GM19240 (cell line): ENCODE data around the gene PACS1.

ENCODE experiments used
- DNase-seq: peaks from one replicate; pipeline ENCODE4 v3.0.0; 2011; ENCODE audit warnings: low spot score; ENCODE audit not compliant: insufficient read length

PACS1 gene

DNA sequence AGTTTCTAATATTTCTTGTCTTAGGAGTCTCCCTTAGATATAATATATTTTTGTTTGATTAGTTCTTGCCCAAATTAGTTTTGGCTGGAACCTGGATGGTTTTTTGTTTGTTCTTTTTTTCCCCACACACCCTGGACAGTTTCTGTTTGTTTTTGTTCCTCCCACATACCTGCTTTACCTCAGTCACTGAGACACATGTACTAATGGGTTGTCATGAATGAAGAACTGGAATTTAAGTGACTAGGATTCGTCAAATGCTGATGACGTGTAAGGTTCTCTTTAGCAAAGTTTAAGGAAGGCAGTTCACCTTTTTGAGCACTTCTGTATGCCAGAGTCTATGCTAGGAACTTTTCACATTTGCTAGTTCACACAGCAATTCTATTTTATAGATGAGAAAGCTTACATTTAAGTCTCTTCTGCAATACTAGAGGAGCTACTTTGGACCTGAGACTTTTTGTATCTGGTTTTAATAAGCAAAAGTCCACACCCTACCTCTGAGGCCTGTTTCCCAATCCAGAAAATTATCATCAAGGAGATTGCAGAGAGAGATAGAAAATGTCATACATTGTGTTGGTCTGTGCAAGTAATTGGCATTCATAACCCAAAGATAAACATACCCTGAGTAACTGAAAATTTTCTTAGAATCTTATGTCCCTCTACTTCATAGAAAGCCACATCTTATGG lies 111.7 kb downstream of the PACS1 start:
- DNase-seq = no peak

DNA sequence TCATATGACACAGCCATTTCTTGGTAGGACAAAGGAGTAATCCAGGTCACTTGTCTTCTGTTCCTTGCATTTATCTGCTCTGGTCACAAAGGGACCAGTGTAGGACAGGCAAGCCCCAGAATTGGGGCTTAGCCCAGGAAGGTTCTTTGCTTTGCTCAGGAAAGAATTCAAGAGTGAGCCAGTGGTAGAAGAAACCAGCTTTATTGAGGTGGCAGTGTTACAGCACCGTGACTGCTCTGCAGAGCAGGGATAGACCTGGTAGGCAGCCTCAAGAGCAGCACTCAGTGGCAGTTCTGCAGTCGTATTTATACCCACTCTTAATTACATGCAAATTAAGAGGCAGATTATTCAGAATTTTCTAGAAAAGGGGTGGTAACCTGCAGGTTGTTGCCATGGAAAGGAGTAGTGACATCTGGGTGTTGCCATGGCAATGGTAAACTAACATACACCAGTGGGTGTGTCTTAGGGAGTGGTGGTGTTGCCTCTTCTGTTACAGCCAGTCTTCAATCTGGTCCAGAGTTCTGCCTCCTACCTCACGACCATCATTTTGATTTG lies 113.5 kb downstream of the PACS1 start:
- DNase-seq = no peak

DNA sequence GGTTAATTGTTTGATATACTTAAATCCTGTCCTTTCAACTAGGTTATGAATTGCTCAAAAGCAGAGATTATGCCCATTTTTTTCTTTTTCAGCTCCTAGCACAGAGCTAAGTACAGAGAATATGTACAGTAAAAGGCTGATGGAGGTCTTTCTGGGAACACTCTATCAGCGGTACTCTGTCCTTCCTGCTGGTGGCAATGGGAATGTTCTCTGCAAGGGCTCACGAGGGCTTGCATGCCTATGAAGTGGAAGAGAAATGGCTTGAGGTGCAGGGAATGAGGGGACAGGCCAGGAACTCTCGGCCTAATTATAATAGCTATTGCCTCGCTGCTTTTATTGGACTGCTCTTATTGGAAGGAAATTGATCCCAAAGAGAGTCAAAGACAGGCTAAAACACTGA lies 114.7 kb downstream of the PACS1 start:
- no peak for DNase-seq

DNA sequence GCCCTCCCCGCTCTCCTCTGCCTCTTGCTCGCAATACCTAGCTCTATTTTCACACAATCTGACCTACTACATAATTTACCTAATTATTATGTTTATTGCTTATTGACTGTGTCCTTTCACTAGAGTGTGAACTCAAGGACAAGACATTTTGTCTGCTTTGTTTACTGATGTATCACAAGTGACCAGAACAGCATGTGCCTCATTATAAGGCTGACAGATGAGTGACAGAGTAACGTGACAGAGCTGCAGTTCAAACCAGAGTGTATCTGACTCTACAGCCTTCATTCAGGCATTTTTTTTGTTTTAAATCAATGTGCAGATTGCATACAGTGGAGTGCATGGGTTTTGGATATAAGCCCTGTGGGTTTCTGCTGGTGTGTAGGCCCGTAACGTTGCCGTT lies 116.4 kb downstream of the PACS1 start:
- no peak for DNase-seq

DNA sequence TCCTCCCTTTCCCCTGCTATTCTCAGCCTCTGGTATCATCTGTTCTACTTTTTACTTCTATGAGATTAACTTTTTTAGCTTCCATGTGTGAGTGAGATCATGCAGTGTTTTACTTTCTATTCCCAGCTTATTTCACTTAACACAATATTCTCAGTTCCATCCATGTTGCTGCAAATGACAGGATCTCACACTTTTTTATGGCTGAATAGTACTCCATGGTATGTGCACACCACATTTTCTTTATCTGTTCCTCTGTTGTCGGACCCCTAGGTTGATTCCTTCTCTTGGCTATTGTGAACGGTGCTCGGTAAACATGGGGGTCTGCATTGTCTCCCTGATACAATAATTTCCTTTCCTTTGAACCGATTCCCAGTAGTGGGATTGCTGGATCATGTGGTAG lies 117.4 kb downstream of the PACS1 start:
- DNase-seq = no peak

DNA sequence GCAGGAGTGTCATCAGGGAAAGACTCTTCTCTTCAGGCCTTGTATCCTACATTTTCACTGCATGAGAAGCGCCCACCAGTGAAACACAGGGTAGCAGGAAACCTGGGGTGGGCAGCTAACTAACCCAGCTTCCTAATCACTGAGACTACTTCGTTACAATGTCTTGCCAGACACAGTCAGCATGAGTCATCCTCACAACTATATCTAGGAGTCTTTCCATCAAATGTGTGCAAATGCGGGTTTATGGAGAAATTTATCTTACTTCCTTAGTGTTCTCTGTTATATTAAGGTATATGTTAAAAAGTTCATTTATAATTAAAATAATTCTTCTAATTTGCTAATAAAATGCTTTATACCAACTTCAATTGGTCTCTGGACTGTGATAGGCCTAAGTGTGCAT lies 118.5 kb downstream of the PACS1 start:
- no peak for DNase-seq

DNA sequence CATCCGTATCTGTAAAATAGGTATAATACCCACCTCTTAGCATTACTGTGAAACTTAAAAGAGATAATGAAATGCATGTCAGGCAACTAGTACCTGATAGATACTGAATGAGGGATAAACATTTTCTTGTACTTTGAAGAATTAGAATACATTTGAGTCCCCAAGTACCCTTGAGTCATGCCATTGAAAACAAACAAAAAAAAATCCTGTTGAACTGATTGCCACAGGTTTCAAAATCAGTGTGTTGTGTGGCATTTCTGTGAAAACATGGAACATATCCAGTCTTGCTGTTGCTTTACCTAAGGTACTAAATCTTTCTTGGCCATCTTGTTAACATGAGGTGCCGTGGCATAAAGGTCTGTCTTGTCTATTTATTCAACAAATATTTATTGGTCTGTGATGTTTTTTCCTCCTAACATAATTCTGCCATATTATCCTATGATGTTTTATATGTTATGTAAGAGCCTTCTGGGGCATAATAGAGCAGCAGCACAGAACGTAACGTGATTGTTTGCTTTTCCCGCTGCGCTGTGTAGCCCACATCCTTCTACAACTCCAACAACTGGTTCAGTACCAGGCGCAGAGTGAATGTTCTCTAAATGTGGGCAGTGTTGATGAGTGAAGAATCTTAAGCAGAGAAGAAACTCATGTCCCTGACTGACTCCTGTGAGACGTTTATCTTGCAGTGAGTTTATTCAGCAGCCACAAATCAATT lies 119.1 kb downstream of the PACS1 start:
- DNase-seq = no peak

DNA sequence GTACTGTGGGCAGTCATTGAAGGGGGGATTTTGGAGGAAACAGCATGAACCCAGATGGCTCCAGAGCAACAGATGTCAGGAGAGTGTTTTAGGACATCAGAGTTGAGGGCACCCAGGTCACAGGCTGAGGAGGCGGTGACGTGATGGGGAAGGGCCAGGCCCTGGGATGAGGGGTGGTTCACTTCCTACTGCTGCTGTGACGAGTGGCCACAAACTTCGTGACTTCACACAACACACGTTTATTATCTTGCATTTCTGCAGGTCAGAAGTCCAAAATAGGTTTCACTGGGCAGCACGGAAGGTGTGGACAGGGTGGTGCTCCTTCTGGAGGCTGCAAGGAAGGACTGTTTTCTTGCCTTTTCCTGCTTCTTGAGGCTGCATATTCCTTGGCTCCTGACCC lies 120.7 kb downstream of the PACS1 start:
- DNase-seq = no peak

DNA sequence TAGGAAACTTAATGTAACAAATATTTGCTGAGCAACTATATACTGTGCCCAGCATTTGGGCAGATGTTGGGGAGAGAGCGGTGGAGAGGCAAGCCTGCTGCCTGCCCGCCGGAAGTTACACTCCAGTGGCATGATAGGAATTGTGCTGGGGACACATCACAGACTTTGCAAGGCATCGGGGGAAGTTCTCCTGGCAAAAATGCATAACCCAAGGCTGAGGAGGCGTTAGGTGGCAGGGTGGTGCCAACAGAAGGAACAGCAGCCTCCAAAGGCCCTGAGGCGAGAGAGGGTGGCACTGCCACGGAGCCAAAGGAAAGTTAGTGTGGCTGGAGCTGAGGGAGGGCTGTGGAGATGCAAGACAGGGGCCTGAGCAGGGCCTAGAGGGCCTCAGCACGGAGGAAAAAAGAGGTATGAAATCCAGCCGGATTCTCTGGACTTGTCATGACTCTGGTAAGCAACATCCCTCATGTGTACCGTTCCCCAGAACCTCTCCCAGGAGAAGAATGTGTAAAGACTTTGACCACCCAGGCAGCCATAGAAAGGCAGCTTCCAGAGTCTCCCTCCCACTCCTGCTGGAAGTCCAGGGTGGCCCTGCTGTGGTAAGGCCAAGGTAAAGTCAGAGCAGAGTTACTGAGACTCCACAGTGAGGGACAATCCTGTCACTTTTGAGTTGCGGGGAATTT lies 122.2 kb downstream of the PACS1 start:
- no peak for DNase-seq

DNA sequence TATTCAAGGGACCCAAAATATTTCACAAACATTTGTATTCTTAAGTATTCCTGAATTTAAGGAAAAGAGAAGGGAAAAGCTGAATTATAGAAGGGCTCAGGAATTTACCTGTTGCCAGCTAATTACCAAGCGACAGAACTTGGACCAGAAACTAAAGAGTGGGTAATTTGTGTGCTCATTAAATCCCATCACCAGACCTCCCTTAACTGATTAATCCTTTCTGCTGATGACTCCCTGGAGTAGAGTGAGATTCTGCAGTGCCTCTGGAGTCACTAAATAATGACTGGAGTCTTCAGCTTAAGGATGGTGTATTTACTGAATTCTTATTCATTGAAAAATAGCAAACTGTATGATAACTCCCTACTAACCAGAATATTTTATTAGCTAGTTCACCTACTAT lies 124.3 kb downstream of the PACS1 start:
- no peak for DNase-seq

DNA sequence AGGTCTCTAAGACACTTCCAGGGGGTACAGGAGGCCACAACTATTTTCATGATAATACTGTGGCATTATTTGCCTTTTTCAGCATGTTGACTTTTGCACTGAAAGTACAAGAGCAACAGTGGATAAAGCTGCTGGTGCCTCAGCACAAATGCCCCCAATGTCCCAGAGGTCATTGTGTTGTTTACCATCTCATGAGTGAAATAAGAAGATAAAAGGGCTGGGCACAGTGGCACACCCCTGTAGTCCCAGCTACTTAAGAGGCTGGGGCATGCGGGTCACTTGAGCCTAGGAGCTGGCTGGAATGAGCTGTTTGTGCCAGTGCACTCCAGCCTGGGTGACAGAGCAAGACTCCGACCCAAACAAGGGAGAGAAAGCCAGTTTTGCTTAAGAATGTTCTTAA lies 125.8 kb downstream of the PACS1 start:
- no peak for DNase-seq

DNA sequence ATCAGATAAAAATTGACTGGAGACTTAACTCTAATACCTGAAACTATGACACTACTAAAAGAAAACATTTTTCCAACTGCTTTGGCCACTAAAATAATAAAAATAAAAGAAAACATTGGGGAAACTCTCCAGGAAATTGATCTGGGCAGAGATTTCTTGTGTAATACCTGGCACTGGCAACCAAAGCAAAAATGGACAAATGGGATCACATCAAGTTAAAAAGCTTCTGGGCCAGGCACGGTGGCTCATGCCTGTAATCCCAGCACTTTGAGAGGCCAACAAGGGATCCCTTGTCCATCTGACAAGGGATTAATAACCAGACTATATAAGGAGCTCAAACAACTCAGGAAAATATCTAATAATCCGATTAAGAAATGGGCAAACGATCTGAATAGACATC lies 133.8 kb downstream of the PACS1 start:
- no peak for DNase-seq

DNA sequence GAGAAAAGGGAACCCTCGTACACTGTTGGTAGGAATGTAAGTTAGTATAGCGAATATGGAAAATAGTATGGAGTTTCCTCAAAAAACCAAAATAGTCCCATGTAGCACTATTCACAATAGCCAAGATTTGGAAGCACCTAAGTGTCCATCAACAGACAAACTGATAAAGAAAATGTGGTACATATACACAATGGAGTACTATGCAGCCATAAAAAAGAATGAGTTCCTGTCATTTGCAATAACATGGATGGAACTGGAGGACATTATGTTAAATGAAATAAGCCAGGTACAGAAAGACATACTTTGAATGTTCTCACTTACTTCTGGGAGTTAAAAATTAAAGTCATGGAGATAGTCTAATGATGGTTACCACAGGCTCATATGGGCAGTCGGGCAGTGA lies 134.3 kb downstream of the PACS1 start:
- no peak for DNase-seq

DNA sequence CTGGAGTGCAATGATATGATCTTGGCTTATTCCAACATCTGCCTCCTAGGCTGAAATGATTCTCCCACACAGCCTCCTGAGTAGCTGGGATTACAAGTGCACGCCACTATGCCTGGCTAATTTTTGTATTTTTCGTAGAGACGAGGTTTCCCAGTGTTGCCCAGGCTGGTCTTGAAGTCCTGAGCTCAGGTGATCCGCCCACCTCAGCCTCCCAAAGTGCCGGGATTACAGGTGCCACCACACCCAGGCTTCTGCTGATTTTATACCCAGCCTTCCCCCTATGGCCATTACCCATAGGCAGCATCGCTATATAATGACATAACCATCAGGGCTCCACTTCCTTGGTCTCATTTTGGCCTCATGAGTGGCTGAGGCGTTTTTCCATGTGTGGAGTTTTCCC lies 137.7 kb downstream of the PACS1 start:
- DNase-seq = no peak

DNA sequence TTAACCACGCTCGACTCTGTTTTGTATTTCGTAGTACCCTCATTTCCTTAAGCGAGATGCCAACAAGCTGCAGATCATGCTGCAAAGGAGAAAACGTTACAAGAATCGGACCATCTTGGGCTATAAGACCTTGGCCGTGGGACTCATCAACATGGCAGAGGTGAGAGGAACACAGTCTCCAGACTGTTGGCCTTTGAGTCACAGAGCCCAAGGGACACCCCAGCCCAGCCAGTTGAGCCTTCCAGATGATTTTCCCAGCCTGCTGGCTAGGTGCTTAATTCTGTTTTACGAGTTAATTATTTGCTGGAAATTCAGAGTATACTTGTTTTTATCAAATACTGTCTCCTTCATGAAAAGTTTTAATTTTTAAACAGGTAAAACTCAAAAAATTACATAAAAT lies 141.0 kb downstream of the PACS1 start:
- no peak for DNase-seq

DNA sequence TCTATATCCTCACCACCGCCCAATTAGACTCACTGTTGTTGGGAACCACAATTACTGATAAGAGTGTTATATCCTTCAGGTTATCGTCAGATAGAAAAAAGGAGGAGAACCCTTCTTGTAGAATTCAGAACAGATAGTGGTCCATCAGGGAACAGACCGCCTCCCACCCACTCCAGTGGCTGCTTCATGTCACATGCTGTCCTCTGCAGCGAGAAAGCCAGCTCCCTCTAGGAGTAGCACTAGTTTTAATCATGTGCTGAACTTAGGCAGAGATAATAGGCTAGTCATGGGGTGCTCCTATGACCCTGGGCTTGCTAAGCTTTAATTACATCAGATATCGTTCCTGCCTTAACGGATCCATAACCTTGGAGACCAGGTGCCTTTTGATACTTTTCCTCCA lies 146.8 kb downstream of the PACS1 start:
- DNase-seq = no peak

DNA sequence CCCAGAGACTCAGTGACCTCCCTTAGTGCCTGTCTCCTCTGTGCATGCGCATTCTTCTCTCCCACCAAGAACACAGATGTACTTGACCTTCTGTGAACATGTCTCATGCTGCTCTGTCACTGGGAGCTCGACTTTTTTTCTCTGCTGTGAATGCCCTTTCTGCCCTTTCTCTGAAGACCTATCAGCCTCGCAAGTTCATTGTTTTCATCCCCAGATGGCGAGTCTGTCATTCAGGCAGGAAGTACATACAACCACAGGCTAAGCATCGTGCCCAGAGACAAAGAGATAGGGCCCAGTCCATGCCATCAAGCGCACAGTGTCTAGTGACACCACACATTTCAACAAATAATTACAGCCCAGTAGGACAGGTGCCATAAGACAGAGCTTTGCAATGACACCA lies 148.0 kb downstream of the PACS1 start:
- no peak for DNase-seq

DNA sequence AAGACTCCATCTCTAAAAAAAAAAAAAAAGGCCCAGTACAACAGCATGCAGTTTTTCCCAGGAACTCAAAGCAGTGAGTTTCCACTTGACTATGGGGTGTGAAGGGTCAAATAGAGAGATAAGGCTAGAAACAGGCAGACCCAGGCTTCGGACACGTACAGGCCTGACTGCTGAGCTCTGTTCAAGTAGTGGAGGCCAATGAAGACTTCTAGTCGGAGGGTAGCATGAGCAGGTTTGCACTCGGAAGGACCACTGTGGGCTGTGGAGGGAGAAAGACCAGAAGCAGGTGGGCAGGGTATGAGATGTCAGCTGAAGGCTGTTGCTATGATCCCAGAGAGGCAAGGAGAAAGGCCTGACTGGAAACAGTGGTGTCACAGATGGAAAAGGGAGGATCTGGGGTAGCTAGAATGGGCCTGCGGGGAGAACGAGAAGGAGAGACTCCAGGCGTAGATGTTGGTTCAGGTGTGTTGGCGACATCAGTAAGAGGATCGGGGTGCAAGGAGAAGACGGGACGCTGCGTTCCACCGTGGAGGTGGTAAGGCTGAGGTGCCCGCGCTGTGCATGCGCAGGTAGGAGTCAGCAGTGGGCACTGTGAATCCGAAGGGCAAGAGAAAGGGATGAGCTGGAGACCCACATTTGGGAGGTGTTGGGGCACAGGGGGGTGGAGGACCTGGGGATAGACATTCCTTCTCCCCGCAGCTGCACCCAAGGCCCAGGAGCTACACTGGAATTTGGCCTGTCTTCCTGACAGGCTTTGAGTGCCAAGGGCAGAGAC lies 149.0 kb downstream of the PACS1 start:
- no peak for DNase-seq

DNA sequence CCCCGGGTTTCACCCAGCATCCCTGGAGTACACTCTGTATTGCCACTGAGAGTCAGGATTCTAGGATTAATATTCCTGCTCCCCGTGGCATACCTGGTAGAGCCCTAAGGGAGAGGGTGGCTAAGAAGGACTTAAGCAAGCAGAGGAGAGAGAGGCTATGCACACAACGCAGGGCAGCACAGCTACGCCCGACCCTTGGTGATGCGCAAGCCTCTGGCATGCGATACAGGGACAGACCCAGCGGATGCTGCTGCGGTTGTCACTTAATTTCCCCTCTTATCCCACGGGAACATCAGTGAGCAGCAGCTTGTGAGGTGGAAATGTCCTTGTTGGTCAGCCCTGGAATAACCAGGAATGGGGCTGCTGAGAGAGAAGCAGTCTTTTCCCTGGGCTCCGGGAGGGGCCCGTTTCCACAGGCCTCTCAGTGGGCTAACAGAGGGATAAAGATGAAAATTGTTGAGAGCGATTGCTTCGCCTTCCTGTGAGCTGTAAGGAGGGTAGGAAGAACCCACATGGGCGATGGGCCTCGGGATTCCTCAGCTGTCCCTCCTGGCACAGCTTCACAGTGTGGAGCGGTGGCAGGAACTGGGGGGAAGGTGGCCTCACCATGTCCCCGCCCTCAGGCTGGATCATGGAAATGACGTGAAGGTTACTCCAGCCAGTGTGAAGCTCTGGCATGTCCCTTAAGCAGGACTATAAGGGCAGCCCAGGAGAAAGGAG lies 149.9 kb downstream of the PACS1 start:
- no peak for DNase-seq

DNA sequence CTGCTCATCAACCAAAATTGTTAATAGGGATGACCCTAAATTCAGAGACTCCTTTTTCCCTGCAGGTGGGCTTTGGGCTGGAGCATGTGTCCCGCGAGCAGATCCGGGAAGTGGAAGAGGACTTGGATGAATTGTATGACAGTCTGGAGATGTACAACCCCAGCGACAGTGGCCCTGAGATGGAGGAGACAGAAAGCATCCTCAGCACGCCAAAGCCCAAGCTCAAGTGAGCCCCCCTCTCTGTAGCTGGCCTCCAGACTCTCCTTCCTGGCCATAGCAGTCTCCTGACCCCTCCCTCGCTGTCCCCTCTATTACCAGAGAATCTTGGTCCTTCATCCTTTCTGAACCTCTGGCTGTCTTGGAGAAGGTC lies 150.5 kb downstream of the PACS1 start:
- no peak for DNase-seq

DNA sequence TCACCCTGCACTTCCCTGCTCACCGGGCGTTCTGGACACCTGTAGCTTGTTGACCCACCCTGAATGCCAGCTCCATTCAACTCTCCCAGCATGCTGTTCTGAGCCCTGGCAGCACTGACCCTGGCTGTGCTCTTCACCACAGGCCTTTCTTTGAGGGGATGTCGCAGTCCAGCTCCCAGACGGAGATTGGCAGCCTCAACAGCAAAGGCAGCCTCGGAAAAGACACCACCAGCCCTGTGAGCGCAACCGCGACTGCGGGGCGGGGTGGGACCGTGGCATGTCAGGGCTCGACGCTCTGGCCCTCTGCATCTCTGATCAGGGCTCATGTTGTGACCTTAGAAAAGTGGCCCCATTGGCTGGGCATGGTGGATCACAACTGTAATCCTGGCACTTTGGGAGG lies 150.9 kb downstream of the PACS1 start:
- no peak for DNase-seq
